ENCODE measurements around the gene CNTN5.

GRCh38 chr11:99311870-99312269 is 291.1 kb downstream of the CNTN5 start:
- no peak for TF ChIP-seq POLR2A (IDR thresholded peaks at IDR 0.05; ENCODE audit: low read depth, low read length)
- TF ChIP-seq NFIC (IDR thresholded peaks at IDR 0.05; ENCODE audit: low read depth, low read length): no peak
- TF ChIP-seq CTCF (IDR thresholded peaks at IDR 0.05 in 2 of 3, conservative IDR thresholded peaks at IDR 0.05 in 1 of 3; ENCODE audit: control insufficient read depth in 2 of 3, extremely low read depth in 1 of 3, insufficient read depth in 1 of 3, low read depth in 3 of 3, low read length in 3 of 3): no peak
- no peak for TF ChIP-seq GABPA (IDR thresholded peaks at IDR 0.05; ENCODE audit: low read depth)
- TF ChIP-seq TCF3 (IDR thresholded peaks at IDR 0.05; ENCODE audit: borderline replicate concordance, insufficient read depth, low read depth, low read length): no peak
- no peak for TF ChIP-seq SPI1 (IDR thresholded peaks at IDR 0.05; ENCODE audit: borderline replicate concordance, insufficient read depth, low read depth, low read length)
- no peak for TF ChIP-seq E4F1 (IDR thresholded peaks at IDR 0.05; ENCODE audit: borderline replicate concordance, partially characterized antibody)
